GM12875 (cell line): ENCODE results near the gene JAG2.

Experiments
- H3K4me3 ChIP-seq: one replicate; pipeline ENCODE4 v1.5.1; 2011; ENCODE audit warnings: low read depth, low read length, control low read depth
- TF ChIP-seq, protein P1 (sequence below): IDR thresholded peaks from 2 replicates; pipeline ENCODE4 v1.5.1; 2011; ENCODE audit warnings: low read depth, mild to moderate bottlenecking, control low read depth, inconsistent platforms, low read length, moderate library complexity, borderline replicate concordance; ENCODE audit not compliant: insufficient read depth

JAG2 gene

GRCh38 chr14:105156414-105157375 is 11.9 kb downstream of the JAG2 start:
- no peak overlapping the region for H3K4me3 ChIP-seq

DNA sequence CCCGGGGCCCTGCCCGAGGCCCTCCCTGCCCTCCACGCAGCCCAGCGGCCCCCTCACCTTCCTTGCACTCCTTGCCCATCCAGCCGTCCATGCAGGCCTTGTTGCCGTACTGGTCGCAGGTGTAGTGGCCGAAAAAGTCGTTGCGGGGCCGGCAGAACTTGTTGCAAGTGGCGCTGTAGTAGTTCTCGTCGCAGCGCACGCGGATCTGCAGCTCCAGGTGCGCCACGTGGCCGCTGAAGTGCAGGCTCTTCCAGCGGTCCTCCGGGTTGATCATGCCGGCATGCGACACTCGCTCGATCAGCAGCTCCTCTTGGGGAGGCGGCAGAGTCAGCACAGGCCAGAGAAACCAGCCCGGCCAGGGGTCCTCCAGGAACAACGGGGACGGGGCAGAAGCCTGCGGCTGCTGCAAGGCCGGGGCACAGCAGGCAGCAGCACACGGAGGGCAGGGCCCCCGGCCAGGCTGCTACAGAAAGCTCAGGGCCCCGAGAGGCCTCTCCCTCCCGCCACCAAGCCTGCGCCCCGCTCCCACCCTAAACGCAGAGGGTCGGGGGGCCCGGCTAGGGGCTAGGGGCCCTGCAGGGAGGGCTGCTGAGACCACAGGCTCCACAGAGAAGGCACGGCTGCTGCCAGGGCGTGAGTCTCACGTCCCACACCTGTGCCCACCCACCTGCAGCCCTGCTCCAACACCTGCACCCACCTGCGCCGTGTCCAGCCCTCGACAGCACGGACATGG is 12.7 kb downstream of the JAG2 start:
- TF ChIP-seq, protein P1, sequence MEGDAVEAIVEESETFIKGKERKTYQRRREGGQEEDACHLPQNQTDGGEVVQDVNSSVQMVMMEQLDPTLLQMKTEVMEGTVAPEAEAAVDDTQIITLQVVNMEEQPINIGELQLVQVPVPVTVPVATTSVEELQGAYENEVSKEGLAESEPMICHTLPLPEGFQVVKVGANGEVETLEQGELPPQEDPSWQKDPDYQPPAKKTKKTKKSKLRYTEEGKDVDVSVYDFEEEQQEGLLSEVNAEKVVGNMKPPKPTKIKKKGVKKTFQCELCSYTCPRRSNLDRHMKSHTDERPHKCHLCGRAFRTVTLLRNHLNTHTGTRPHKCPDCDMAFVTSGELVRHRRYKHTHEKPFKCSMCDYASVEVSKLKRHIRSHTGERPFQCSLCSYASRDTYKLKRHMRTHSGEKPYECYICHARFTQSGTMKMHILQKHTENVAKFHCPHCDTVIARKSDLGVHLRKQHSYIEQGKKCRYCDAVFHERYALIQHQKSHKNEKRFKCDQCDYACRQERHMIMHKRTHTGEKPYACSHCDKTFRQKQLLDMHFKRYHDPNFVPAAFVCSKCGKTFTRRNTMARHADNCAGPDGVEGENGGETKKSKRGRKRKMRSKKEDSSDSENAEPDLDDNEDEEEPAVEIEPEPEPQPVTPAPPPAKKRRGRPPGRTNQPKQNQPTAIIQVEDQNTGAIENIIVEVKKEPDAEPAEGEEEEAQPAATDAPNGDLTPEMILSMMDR = no peak
- no peak overlapping the region for H3K4me3 ChIP-seq

More at GRCh38 chr14:105156414-105157375, 11.9 kb downstream of the JAG2 start:
- TF ChIP-seq, protein P1 = no peak

GRCh38 chr14:105155071-105155651 is 13.4 kb downstream of the JAG2 start:
- H3K4me3 ChIP-seq = no peak overlapping the region

GRCh38 chr14:105154476-105154871 is 14.1 kb downstream of the JAG2 start:
- H3K4me3 ChIP-seq = no peak overlapping the region
- TF ChIP-seq, protein P1 = no peak

More at GRCh38 chr14:105155071-105155651, 13.4 kb downstream of the JAG2 start:
- TF ChIP-seq, protein P1 = no peak

DNA sequence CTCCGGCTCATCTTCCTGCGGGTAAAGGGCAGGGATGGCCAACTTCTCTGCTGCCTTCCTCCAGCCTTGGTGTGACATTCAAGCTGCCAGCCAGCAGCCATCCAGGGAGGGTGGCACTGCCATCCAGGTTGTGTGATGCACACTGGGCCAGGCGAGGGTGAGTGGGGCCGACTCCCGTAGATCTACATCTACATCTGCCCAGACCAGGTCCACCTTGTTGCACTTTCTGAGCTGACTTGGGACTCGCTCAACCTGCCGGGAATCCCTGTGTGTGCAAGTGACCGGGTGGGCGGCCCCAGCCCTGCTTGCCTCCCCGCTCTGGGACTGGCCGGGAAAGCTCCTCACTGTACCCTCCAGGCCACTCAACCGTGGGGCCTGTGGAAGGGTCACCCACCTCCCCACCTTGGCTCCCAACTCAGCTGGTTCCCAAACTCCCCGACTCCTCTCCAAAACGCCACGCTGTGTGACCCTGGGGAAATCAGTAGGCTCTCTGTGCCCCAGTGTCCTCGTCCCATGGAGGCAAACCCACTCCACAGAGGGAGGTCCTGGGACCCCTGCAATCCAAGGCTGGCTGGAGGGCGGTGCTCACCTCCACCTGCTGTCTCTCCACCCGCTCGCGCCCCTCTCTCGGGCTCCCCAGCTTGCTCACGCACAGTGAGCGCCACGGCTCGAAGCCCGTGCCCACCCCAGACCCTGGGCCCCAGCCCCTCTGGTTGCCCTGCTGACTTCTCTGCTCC is 14.7 kb downstream of the JAG2 start:
- H3K4me3 ChIP-seq = no peak overlapping the region
- TF ChIP-seq, protein P1 = no peak

GRCh38 chr14:105153331-105153731 is 15.2 kb downstream of the JAG2 start:
- TF ChIP-seq, protein P1 = no peak

More at GRCh38 chr14:105153331-105153731, 15.2 kb downstream of the JAG2 start:
- no peak overlapping the region for H3K4me3 ChIP-seq
